Measurements from ENCODE around the gene NUDT1.

NUDT1 gene

GRCh38 chr7:2261611-2262010 is 19.6 kb downstream of the NUDT1 start:
- H3K27me3 ChIP-seq (ENCODE audit: low read length), result no peaks in the 10 kb centered on the region
- H3K4me3 ChIP-seq (ENCODE audit: insufficient read depth, low read length, poor library complexity, severe bottlenecking), result no peak overlapping the region
- peak overlapping the region; percentile 5 for H2AFZ ChIP-seq (ENCODE audit: low read depth, low read length, severe bottlenecking)
- no peaks in the 10 kb centered on the region for H3K36me3 ChIP-seq (ENCODE audit: low read length)
- H3K9me3 ChIP-seq (ENCODE audit: insufficient read depth, low read length), result no peaks in the 10 kb centered on the region
- H4K20me1 ChIP-seq (ENCODE audit: low read depth, low read length), result no peaks in the 10 kb centered on the region
- H3F3A ChIP-seq (ENCODE audit: insufficient read depth), result peaks cover 33% of the 10 kb centered on the region
- H3K9me2 ChIP-seq (replicated peaks; ENCODE audit: insufficient read depth, low read length), result no peaks in the 10 kb centered on the region
- peak overlapping the region; percentile 39 for H3K4me2 ChIP-seq (ENCODE audit: low read depth, low read length, poor library complexity, severe bottlenecking)
- H3K9ac ChIP-seq (ENCODE audit: low read length), result peak overlapping the region; percentile 14
- H3K79me2 ChIP-seq (ENCODE audit: insufficient read depth, low read length), result no peaks in the 10 kb centered on the region
- no peak for TF ChIP-seq CTCF (IDR thresholded peaks at IDR 0.05; ENCODE audit: insufficient read depth, low read length, poor library complexity, severe bottlenecking)
- TF ChIP-seq EZH2phosphoT487 (conservative IDR thresholded peaks at IDR 0.05; ENCODE audit: low read length), result no peak
- peak overlapping the region; percentile 87 for H3K27ac ChIP-seq (ENCODE audit: low read depth, low read length)

- peaks cover 33% of the 10 kb centered on the region for H3F3A ChIP-seq (ENCODE audit: insufficient read depth)
- no peak overlapping the region for H3K9ac ChIP-seq (ENCODE audit: low read length)
- no peaks in the 10 kb centered on the region for H3K36me3 ChIP-seq (ENCODE audit: low read length)
- H4K20me1 ChIP-seq (ENCODE audit: low read depth, low read length), result no peaks in the 10 kb centered on the region
- no peak overlapping the region for H3K27ac ChIP-seq (ENCODE audit: low read depth, low read length)
- no peak overlapping the region for H2AFZ ChIP-seq (ENCODE audit: low read depth, low read length, severe bottlenecking)
- H3K27me3 ChIP-seq (ENCODE audit: low read length), result no peaks in the 10 kb centered on the region
- TF ChIP-seq EZH2phosphoT487 (conservative IDR thresholded peaks at IDR 0.05; ENCODE audit: low read length) (no peak), CTCF (IDR thresholded peaks at IDR 0.05; ENCODE audit: insufficient read depth, low read length, poor library complexity, severe bottlenecking) (no peak)
- H3K4me3 ChIP-seq (ENCODE audit: insufficient read depth, low read length, poor library complexity, severe bottlenecking), result no peak overlapping the region
- no peaks in the 10 kb centered on the region for H3K9me2 ChIP-seq (replicated peaks; ENCODE audit: insufficient read depth, low read length)
- H3K9me3 ChIP-seq (ENCODE audit: insufficient read depth, low read length), result no peaks in the 10 kb centered on the region
- no peaks in the 10 kb centered on the region for H3K79me2 ChIP-seq (ENCODE audit: insufficient read depth, low read length)
- H3K4me2 ChIP-seq (ENCODE audit: low read depth, low read length, poor library complexity, severe bottlenecking), result no peak overlapping the region
Observed at GRCh38 chr7:2263176-2263575, 21.1 kb downstream of the NUDT1 start.

GRCh38 chr7:2264158-2264557 is 22.1 kb downstream of the NUDT1 start:
- H3K4me2 ChIP-seq (ENCODE audit: low read depth, low read length, poor library complexity, severe bottlenecking), result no peak overlapping the region
- H3K9ac ChIP-seq (ENCODE audit: low read length), result no peak overlapping the region
- peaks cover 26% of the 10 kb centered on the region for H3F3A ChIP-seq (ENCODE audit: insufficient read depth)
- no peaks in the 10 kb centered on the region for H4K20me1 ChIP-seq (ENCODE audit: low read depth, low read length)
- no peak overlapping the region for H3K4me3 ChIP-seq (ENCODE audit: insufficient read depth, low read length, poor library complexity, severe bottlenecking)
- no peaks in the 10 kb centered on the region for H3K9me2 ChIP-seq (replicated peaks; ENCODE audit: insufficient read depth, low read length)
- no peak overlapping the region for H3K27ac ChIP-seq (ENCODE audit: low read depth, low read length)
- H3K27me3 ChIP-seq (ENCODE audit: low read length), result no peaks in the 10 kb centered on the region
- no peak for TF ChIP-seq CTCF (IDR thresholded peaks at IDR 0.05; ENCODE audit: insufficient read depth, low read length, poor library complexity, severe bottlenecking)
- TF ChIP-seq EZH2phosphoT487 (conservative IDR thresholded peaks at IDR 0.05; ENCODE audit: low read length), result no peak
- no peak overlapping the region for H2AFZ ChIP-seq (ENCODE audit: low read depth, low read length, severe bottlenecking)
- no peaks in the 10 kb centered on the region for H3K79me2 ChIP-seq (ENCODE audit: insufficient read depth, low read length)
- H3K36me3 ChIP-seq (ENCODE audit: low read length), result no peaks in the 10 kb centered on the region
- H3K9me3 ChIP-seq (ENCODE audit: insufficient read depth, low read length), result no peaks in the 10 kb centered on the region

Measured in SU-DHL-6 (cell line).